Ishikawa (cell line): Measurements from ENCODE around the gene SCGB3A2.

Experiments
- CEBPB ChIP-seq: IDR thresholded peaks from 2 replicates; pipeline ENCODE4 v1.6.1; 2012
- EGR1 ChIP-seq: IDR thresholded peaks from 2 replicates; pipeline ENCODE4 v1.6.1; 2012
- EP300 ChIP-seq: IDR thresholded peaks from 2 replicates; pipeline ENCODE4 v1.6.1; 2012; ENCODE audit warnings: borderline replicate concordance
- MAX ChIP-seq: IDR thresholded peaks from 2 replicates; pipeline ENCODE4 v1.6.1; 2012
- NFIC ChIP-seq: IDR thresholded peaks from 2 replicates; pipeline ENCODE4 v1.6.1; 2012
- RAD21 ChIP-seq: IDR thresholded peaks from 2 replicates; pipeline ENCODE4 v1.6.1; 2012; ENCODE audit warnings: low read depth
- REST ChIP-seq: IDR thresholded peaks from 2 replicates; pipeline ENCODE4 v1.6.1; 2012; ENCODE audit warnings: low read depth, mild to moderate bottlenecking
- TAF1 ChIP-seq: IDR thresholded peaks from 2 replicates; pipeline ENCODE4 v1.6.1; 2012; ENCODE audit warnings: low read depth, mild to moderate bottlenecking
- YY1 ChIP-seq: IDR thresholded peaks from 2 replicates; pipeline ENCODE4 v1.6.1; 2012; ENCODE audit warnings: low read depth

DNA sequence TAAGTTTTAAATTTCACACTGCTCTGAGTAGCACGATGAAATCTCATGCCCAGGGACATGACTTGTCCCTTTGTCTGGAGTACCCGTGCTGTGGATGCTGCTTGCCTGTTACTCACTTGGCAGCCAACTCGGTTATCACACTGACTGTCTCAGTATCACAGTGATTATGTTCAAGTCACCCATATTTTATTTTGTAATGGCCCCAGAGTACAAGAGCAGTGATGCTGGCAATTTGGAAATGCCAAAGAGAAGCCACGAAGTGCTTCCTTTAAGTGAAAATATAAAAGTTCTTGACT, 22.8 kb upstream of the SCGB3A2 start:
- TF ChIP-seq CEBPB (no peak), EGR1 (no peak), TAF1 (no peak), YY1 (no peak), RAD21 (no peak), REST (no peak), MAX (no peak), EP300 (no peak), NFIC (no peak)
